Measurements from ENCODE around the gene ERBB4.
A peak's percentile ranks its signal among the peaks of the same experiment; 100 is the strongest.

ERBB4 gene

GRCh38 chr2:211458974-211459373 lies 1079.6 kb downstream of the ERBB4 start:
- no peak for DNase-seq (ENCODE audit: low spot score)

- no peak for DNase-seq (ENCODE audit: low spot score)
These were observed 1081.3 kb downstream of the ERBB4 start for GRCh38 chr2:211457325-211457724.

DNA sequence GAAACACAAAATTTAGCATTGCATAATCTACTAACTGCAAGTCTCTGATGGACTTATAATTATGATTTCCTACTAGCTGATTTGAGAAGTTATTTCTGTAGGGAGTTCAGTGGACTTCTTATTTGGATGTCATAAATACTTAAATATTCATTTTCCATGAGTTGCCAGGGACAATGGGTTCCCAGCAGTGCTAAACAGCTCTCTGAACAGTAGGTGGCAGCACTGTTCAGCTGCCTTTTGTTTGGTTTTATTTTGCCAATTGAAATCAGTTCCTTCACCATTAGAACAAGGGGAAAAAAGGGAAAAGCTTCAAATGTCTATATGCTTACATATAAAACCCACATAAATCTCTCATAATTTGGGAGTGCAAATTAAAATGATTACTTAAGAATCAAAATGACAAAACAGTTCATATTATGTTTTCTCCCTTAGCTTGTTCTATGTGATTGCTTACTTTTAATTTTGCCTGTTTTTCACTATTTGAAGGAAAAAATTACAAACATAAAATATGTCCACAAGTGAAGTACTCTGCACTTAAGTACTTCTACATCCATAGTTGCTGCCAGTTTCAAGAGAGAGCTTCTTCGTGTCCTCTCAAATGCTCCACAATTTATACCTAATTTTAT lies 1083.3 kb downstream of the ERBB4 start:
- DNase-seq (ENCODE audit: low spot score) = peak; percentile 30

- DNase-seq (ENCODE audit: low spot score) = no peak
These were observed 1083.9 kb downstream of the ERBB4 start for GRCh38 chr2:211454679-211455078.

- DNase-seq (ENCODE audit: low spot score) = no peak
These were observed 1085.2 kb downstream of the ERBB4 start for GRCh38 chr2:211453311-211453887.

GRCh38 chr2:211451642-211452041 lies 1087.0 kb downstream of the ERBB4 start:
- no peak for DNase-seq (ENCODE audit: low spot score)

- DNase-seq (ENCODE audit: low spot score) = no peak
These were observed 1088.8 kb downstream of the ERBB4 start for GRCh38 chr2:211449819-211450218.

- DNase-seq (ENCODE audit: low spot score) = no peak
These were observed 1091.1 kb downstream of the ERBB4 start for GRCh38 chr2:211447548-211447947.

DNA sequence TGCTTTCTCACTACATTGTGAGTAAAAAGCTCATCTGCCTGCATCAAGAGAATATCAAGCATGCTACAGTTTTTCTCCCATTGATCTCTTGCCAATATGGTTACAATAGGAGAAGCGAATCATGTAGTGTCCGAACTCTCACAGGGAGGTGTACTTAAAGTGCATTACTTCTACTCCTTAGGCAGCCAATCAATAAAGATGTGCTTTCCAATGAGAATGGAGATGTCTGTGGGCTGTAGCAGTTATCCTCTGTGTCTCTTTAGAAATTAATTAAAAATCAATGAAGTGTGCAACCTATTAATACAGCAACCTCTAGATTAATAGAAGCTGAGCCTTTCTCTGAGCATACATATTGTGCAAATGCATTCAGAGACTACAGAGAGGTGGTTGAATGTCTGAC lies 1098.5 kb downstream of the ERBB4 start:
- DNase-seq (ENCODE audit: low spot score) = no peak

GRCh38 chr2:211439011-211439410 lies 1099.6 kb downstream of the ERBB4 start:
- DNase-seq (ENCODE audit: low spot score) = no peak

DNA sequence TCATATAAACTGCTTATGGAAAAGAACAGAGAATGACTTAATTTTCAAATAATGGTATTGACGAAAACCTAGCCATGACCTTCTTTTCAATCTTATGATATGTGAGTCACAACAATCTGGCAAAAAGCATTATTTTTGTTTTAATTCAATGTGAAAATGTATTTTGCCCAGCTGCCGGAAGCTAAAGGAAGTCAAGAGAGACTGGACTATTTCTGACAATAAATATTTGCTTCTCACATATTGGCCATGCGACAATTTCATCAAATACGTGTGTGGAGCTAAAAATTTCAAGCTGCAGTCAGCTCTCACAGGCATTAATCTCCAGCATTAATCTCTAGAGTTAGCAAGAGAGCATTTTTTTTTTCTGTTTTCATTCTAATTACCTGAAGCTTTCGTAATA lies 1101.2 kb downstream of the ERBB4 start:
- DNase-seq (ENCODE audit: low spot score) = no peak

DNA sequence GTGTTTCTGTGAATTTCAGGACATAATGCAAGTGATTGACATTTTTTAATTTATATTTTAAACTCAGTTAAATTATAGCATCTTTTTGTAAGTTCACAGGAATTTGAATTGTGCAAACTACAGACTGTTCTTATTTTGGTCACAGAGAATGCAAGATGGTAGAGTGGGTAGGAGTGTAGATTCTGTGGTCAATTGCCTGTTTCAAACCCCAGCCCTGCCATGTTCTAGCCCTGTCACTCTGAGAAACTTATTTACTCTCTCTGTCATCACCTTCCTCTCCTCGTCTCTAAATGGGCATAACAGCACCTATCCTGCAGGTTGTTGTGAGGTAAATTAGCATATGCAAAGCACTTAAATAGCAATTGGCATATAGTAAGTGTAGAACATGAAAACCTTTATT lies 1102.4 kb downstream of the ERBB4 start:
- no peak for DNase-seq (ENCODE audit: low spot score)

DNA sequence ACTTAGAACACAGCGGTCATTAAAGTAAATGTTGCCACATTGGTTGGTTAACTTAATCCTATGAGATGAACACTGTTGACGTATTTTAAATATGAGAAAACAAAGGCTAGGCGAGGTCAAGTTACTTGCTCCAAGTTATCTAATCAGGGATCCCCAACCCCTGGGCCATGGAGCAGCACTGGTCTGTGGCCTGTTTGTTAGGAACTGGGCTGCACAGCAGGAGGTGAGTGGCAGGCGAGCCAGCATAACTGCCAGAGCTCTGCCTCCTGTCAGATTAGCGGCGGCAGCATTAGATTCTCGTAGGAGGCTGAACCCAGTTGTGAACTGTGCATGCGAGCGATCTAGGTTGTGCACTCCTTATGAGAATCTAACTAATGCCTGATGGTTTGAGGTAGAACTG lies 1103.3 kb downstream of the ERBB4 start:
- no peak for DNase-seq (ENCODE audit: low spot score)

GRCh38 chr2:211434773-211435172 lies 1103.8 kb downstream of the ERBB4 start:
- no peak for DNase-seq (ENCODE audit: low spot score)

DNA sequence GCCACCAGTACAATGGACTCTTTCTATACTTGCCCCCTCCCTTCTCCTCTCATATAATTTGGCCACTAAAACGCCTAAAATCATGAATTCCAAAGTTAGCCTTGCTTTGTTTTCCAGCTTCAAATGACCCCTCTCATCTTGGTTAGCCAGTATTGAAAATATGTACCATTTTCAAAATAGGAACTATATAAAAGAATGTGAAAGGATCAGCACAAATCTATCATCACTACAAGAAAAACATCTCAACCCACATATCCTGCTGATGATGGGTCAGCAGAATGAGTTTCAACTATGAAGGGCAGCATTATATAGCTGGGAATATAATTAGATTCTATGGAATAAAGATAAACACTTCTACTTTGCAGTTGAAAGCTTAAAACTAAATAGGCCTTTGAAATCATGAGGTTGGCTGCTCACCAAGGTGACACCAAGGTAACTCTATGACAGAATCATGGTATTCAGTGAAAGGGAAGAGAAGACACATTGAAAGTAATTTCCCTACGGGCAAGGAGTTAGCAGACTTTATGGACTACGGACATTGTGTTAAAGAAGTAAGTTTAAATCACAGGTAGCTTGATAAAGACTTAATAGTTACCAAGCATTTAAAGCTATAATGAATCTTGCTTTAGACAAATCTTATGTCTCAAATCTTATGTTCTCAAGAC lies 1109.2 kb downstream of the ERBB4 start:
- no peak for DNase-seq (ENCODE audit: low spot score)

DNA sequence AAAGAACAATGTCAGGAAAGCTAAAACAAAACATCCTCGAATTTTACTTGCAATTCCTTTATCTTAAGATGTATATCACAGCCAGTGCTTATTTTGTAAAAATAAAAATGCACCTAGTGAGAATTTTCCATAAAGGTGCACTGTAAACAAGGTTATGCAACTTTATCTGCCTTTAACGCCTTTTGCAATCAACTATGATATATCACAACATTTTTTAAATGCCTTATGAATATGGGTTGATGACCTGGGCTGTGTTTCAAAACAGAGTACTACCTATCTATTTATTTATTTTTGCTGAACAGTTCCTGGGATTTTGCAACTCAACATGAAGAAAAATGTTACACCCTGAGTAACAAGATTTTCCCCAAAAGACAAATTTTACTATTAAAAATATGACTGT lies 1112.4 kb downstream of the ERBB4 start:
- DNase-seq (ENCODE audit: low spot score) = no peak

- DNase-seq (ENCODE audit: low spot score) = no peak
These were observed 1115.6 kb downstream of the ERBB4 start for GRCh38 chr2:211423018-211423417.

GRCh38 chr2:211417544-211417943 lies 1121.1 kb downstream of the ERBB4 start:
- no peak for DNase-seq (ENCODE audit: low spot score)

DNA sequence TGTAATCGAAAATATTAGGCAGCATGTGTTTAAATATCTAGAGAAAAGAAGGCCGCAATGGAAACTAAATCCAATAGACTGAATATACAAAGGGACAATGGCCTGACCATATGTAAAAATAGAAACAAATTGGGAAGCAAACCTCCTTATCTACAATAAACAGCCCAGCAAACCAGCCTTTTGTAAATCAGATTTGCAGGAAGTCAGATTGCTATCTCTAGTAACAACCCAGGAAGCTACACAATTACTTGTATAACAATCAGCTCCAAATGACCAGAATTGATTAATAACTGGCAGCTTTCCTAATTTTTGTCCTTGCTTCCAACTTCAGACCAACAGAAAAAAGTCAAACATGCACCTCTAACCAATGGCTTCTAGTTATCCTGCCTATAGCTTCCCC lies 1122.2 kb downstream of the ERBB4 start:
- no peak for DNase-seq (ENCODE audit: low spot score)

- no peak for DNase-seq (ENCODE audit: low spot score)
These were observed 1124.9 kb downstream of the ERBB4 start for GRCh38 chr2:211413746-211414145.

DNA sequence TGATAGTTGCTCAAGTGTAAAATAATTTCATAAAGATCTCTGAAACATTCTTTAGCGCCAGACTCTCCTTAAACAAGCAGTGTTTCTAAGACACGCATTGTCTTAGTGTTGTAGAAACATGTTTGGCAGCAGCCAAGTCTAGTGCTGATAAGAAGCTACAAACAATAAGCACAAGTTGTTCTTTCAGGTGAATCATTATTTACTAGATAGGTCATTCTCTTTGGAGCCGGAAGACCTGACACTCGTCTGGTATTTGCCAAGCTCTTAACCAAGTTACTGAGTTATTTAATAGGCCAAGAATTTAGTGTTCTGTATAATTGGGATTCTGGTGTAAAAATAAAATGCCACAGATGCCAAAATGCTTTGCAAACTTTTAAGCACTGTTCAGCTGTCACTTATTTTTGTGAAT lies 1130.1 kb downstream of the ERBB4 start:
- DNase-seq (ENCODE audit: low spot score) = no peak

DNA sequence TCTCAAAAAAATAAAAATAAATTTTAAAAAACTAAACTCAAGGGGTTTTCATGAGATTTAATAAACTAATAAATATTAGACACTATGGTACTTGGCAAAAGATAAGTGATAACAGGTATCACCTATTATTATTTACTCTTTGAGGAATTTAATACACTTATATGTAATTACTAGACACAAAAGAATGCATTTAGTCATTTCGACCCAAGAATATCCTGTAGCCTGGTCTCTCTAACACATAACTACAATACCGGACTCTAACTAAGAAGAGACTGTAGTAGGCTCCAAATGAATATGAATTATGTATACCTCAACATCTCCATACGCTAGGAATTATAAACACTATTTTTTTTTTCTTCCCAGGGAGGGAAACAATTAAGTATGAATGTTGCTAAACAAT lies 1131.5 kb downstream of the ERBB4 start:
- DNase-seq (ENCODE audit: low spot score) = no peak

GRCh38 chr2:211405036-211405435 lies 1133.6 kb downstream of the ERBB4 start:
- DNase-seq (ENCODE audit: low spot score) = no peak

DNA sequence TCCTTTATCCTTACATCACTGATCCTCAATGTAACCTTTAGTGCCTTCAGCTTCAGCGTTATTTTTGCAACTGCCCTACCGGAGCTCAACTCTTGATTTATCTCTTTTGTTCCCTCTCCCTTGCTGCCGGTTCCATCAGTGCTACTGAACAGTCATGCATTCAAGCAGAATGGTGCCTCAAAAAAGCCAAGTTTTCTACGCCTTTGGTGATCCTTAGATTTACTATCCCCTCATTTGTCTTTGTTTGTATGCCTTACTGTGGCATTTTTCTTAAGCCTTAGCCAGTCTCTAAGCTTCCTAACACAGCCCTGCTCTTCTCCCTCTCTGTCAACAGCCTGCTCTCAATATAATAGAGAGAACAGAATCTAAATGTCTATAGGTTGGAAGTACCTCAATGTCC lies 1134.5 kb downstream of the ERBB4 start:
- no peak for DNase-seq (ENCODE audit: low spot score)

All from CD4-positive, alpha-beta T cell treated with Interleukin-2 at 100 ng/mL for 4 hours (primary cell).